Coronary artery (tissue), 2 donors: ENCODE measurements around the gene COL18A1.

Source experiments
- DNase-seq: peaks from one replicate; pipeline ENCODE4 v3.0.0-alpha.2; 2017; ENCODE audit warnings: low spot score
- H3K27ac ChIP-seq, 2 donors: fragments of 200-600 bp; sonication (generic); one replicate each; pipeline ENCODE4 v1.5.1; 2016 to 2019
- H3K4me3 ChIP-seq: fragments of 200-600 bp; sonication (generic); 2 replicates; pipeline ENCODE4 v1.5.1; 2016; ENCODE audit warnings: mild to moderate bottlenecking, moderate library complexity
- TF ChIP-seq, protein P1 (sequence below): fragments of 200-600 bp; sonication (generic); IDR thresholded peaks from one replicate; pipeline ENCODE4 v1.5.1; 2019; ENCODE audit warnings: antibody characterized with exemption

Gene COL18A1

GRCh38 chr21:45424854-45425795 is 20.2 kb downstream of the COL18A1 start:
- TF ChIP-seq, protein P1, sequence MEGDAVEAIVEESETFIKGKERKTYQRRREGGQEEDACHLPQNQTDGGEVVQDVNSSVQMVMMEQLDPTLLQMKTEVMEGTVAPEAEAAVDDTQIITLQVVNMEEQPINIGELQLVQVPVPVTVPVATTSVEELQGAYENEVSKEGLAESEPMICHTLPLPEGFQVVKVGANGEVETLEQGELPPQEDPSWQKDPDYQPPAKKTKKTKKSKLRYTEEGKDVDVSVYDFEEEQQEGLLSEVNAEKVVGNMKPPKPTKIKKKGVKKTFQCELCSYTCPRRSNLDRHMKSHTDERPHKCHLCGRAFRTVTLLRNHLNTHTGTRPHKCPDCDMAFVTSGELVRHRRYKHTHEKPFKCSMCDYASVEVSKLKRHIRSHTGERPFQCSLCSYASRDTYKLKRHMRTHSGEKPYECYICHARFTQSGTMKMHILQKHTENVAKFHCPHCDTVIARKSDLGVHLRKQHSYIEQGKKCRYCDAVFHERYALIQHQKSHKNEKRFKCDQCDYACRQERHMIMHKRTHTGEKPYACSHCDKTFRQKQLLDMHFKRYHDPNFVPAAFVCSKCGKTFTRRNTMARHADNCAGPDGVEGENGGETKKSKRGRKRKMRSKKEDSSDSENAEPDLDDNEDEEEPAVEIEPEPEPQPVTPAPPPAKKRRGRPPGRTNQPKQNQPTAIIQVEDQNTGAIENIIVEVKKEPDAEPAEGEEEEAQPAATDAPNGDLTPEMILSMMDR, result no peak
- Histone ChIP-seq H3K4me3 (peak overlapping the region; percentile 23), H3K27ac (peak overlapping the region; percentile 88 to 97)
- DNase-seq, result no peak

DNA sequence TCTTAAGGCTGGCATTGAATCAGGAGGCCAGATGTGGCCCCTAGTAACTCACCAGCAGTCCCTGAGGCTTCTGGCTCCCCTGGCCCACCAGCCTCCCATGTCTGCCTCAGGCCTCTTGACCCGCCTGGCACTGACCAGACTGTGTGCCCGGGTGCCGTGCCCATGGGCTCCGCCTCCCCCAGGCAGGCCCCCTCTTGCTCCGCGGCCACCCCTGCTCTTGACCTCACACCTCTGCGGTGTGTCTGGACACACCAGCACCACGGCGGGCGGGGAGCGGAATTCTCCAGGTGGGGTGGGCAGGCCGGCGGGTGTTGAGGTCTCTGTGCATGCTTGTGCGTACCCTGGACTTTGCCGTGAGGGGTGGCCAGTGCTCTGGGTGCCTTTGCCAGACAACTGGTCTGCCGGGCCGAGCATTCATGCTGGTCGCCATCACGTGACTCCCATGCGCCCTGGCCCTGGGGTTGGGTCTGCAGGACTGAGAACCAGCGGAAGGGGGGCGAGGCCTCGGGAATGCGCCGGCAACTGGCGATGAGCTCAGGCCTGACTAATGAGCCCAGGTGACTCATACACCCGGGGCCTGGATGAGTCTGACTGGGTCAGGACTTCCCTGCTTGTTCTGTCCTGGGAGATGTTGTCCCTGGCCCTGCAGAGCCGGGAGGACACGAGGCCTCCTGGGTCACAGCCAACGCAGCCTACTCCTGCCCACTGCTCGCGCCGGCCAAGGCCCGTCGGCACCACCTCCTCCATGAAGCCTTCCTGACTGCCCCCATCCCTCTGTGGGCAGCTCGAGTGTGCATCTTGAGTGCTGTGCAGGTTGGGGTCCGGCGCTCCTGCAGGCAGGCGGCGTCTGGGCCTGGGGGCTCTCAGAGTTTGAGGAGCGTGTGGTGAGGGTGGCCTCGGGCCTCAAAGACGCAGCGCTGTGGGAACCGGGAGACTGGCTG is 22.6 kb downstream of the COL18A1 start:
- peak overlapping the region; percentile 93 to 97 for H3K27ac ChIP-seq
- peak; percentile 96 for DNase-seq
- TF ChIP-seq, protein P1, result no peak
- peak overlapping the region; percentile 47 for H3K4me3 ChIP-seq

- TF ChIP-seq, protein P1, result no peak
- H3K27ac ChIP-seq, result peak overlapping the region; percentile 93 to 97
- no peak for DNase-seq
- H3K4me3 ChIP-seq, result no peak overlapping the region
Observed at GRCh38 chr21:45428534-45428933, 23.6 kb downstream of the COL18A1 start.

DNA sequence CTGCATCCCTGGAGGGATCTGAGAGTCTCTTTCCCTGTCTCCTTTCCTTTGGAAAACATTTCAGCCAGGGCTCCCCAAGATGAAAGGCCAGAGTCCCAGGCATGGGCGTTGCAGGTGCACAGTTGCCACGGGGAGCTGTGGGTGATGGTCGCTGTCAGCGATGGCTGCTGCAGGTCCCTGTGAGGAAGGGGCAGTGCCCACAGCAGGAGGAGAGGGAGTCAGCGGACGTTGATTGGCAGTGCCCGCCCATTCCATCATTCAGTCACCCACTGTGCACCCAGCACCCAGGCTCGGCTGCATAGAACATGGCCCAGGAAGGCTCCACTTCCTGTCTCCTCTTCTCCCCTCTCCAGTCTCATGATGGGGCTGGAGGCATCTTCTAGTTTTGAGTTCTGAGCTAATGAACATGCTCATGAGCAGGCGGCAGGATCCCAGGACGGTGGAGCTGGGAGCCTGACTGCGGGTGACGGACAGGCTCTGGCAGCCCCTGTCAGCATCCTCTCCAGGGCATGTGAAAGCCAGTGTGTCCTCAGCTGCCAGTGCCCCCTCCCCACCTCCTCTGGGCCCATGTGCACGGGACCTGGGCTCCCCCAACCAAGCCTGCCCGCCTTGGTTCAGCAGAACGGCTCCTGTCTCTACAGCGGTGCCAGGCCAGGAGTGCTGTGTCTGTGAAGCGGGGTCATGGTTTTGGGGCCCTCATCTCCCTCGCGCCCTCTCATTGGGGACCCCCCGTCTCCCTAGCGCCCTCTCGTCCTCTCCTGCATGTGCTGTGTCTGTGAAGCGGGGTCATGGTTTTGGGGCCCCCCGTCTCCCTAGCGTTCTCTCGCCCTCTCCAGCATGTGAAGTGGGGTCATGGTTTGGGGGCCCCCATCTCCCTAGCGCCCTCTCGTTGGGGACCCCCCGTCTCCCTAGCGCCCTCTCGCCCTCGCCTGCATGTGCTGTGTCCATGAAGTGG is 24.5 kb downstream of the COL18A1 start:
- DNase-seq, result no peak
- TF ChIP-seq, protein P1, result no peak
- H3K4me3 ChIP-seq, result no peak overlapping the region
- peak overlapping the region; percentile 73 to 88 for H3K27ac ChIP-seq

DNA sequence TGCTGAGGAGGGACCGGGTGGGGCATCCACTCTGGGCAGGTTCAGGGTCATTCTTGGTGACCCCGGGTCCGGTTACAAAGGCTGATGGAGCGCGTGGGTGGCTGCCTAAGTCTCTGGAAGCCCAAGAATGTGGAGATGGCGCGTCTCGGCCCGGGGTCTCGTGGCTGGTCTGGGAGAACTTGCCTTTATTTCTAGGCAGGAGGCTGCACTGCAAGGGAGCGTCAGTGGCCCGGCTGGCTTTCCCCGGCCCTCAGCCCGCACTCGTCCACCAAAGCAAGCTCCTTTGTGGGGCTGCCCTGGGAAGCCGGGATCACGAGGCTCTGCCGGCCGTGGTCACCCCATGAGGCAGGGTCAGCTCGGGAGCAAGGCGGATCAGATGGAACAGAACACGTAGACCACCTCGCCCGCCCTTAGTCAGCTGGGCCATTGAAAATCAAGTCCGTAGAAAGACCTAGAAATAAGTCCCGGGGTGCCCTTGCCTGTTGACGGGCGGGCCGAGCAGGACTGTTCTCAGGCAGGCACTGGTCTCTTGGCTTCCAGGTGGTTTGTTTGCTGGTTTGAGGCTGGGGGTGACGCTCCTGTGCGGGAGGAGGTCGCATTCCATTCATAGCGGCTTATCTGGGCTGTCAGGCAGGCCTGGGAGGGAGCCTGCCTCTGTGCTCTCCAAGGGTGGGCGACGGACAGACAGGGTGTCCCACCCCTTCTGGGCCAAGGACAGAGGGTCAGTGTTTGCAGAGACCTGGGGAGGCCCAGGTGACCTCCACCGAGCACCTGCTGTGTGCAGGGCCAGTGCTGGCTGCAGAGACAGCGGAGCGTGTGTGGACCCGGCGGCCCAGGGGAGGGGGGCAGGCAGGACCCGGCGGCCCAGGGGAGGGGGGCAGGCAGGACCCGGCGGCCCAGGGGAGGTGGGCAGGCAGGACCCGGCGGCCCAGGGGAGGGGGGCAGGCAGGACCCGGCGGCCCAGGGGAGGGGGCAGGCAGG is 25.8 kb downstream of the COL18A1 start:
- Histone ChIP-seq H3K27ac (peak overlapping the region; percentile 73 to 88), H3K4me3 (peak overlapping the region; percentile 50)
- DNase-seq, result no peak
- TF ChIP-seq, protein P1, result no peak
